Measurements from ENCODE around the gene MRGPRX4.

MRGPRX4 gene

DNA sequence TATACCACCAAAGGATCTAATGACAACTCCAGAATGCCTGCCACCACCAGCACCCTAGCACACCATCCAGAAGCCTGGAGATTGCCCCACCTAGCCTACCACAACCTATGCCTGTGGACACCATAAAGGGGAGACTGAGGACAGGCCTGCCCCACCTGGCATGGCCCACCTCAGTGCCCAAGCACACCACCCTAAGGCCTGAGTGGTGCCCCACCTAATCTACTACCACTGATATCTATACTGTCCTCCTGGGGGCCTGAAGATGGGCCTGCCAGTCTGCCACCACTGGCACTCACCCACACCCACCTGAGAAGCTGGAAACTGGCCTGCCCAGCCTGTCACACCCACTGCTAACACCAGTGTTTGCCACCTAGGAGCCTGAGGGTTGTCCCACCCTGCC lies 32.1 kb downstream of the MRGPRX4 start:
- Histone ChIP-seq H3K4me3 (ENCODE audit: low read length) (no peak overlapping the region), H3K36me3 (ENCODE audit: control insufficient read depth, insufficient read depth, low read length) (no peaks in the 10 kb centered on the region), H3K27ac (ENCODE audit: low read length) (no peak overlapping the region), H3K9me3 (ENCODE audit: control insufficient read depth, insufficient read depth, low read length) (no peaks in the 10 kb centered on the region), H3K4me1 (ENCODE audit: control insufficient read depth, insufficient read depth, low read length) (no peaks in the 10 kb centered on the region), H3K27me3 (ENCODE audit: control insufficient read depth, insufficient read depth, low read length) (no peaks in the 10 kb centered on the region)
- DNase-seq (ENCODE audit: low read depth, low spot score), result no peak

DNA sequence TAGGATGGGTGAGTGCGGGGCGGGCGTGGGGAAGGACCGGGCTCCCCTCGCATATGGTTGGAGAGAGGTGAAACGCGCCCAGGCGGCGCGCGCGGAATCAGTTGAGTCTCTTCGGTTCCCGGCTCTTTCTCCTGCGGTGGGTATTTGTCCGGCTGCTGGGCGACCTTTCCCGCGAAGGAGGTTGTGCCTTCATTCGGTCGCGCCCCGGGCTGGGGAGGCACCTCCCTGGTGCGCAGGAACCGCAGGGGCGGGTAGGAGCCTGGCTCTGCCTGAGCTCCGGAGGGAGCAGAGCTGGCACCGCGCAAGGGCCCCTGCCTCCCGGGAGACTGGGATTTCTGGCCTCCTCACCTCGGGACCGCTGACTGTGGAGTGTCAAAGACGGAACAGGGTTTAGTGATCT lies 36.4 kb downstream of the MRGPRX4 start:
- WGBS (ENCODE audit: insufficient coverage, insufficient read length), result no CpG with 5 or more reads among the region's 33 CpGs
- no peaks in the 10 kb centered on the region for H3K9me3 ChIP-seq (ENCODE audit: control insufficient read depth, insufficient read depth, low read length)
- no peaks in the 10 kb centered on the region for H3K27me3 ChIP-seq (ENCODE audit: control insufficient read depth, insufficient read depth, low read length)
- no peak overlapping the region for H3K4me3 ChIP-seq (ENCODE audit: low read length)
- no peaks in the 10 kb centered on the region for H3K36me3 ChIP-seq (ENCODE audit: control insufficient read depth, insufficient read depth, low read length)
- H3K4me1 ChIP-seq (ENCODE audit: control insufficient read depth, insufficient read depth, low read length), result no peaks in the 10 kb centered on the region
- H3K27ac ChIP-seq (ENCODE audit: low read length), result no peak overlapping the region
- no peak for DNase-seq (ENCODE audit: low read depth, low spot score)

DNA sequence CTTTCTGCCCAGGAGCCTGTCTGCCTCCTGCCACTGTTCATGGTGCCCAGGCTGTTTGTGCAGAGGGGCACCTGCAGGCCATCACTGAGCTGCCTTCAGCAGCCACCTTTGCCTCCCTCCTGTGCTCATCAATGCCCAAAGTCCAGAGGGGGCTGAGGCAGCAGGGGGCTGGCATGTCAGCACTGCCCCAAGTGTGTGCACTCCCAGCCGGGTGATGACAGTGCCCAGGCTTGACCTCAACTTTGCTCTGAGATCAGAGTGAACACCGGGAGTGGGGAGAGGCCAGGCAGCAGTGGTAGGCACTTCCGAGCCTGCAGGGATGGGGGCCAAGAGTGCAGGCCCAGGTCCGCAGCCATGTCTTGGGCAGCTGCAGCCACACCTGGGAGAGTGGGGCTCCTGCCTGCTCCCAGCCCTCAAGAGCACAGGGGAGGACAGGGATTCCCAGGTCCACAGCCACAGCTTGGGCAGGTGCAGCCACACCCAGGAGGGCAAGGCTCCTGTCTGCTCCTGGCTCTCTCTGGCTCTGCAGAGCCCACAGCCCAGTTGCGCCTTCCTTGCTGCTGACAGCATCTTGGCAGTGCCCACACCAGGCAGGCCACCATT lies 48.7 kb downstream of the MRGPRX4 start:
- no peaks in the 10 kb centered on the region for H3K27me3 ChIP-seq (ENCODE audit: control insufficient read depth, insufficient read depth, low read length)
- no CpG with 5 or more reads among the region's 5 CpGs for WGBS (ENCODE audit: insufficient coverage, insufficient read length)
- H3K36me3 ChIP-seq (ENCODE audit: control insufficient read depth, insufficient read depth, low read length), result no peaks in the 10 kb centered on the region
- H3K9me3 ChIP-seq (ENCODE audit: control insufficient read depth, insufficient read depth, low read length), result no peaks in the 10 kb centered on the region
- no peak for DNase-seq (ENCODE audit: low read depth, low spot score)
- H3K4me3 ChIP-seq (ENCODE audit: low read length), result no peak overlapping the region
- no peaks in the 10 kb centered on the region for H3K4me1 ChIP-seq (ENCODE audit: control insufficient read depth, insufficient read depth, low read length)
- no peak overlapping the region for H3K27ac ChIP-seq (ENCODE audit: low read length)

DNA sequence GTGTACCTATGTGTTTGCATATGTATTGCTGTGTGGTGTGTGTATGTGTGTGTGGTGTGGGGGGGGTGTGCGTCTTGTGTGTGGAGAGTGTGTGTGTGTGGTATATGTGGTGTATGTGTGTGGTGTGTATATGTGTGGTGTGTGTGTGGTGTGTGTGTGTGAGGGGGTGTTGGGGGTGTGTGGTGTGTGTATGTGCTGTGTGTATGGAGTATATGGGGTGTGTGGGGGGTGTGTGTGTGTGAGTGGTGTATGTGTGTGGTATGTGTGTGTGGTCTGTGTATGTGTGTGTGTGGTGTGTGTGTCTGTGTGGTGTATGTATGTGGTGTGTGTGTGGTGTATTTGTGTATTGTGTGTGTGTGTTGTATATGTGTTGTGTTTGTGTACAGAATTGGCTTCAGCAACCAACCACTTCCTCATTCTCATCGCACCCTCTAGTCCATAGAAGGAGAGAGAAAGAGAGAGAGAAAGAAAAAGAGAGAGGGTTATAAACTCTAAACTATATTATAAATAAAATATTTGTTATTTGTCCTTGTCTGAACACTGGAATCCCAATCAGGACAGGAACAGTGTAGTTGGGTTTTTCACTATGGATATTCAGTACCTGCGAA lies 50.3 kb downstream of the MRGPRX4 start:
- WGBS (ENCODE audit: insufficient coverage, insufficient read length), result 100% methylated on average over 1 of the region's 3 CpGs

More for the DNA sequence above, 50.3 kb downstream of the MRGPRX4 start:
- Histone ChIP-seq H3K4me3 (ENCODE audit: low read length) (no peak overlapping the region), H3K36me3 (ENCODE audit: control insufficient read depth, insufficient read depth, low read length) (no peaks in the 10 kb centered on the region), H3K27ac (ENCODE audit: low read length) (no peak overlapping the region), H3K27me3 (ENCODE audit: control insufficient read depth, insufficient read depth, low read length) (no peaks in the 10 kb centered on the region), H3K9me3 (ENCODE audit: control insufficient read depth, insufficient read depth, low read length) (no peaks in the 10 kb centered on the region), H3K4me1 (ENCODE audit: control insufficient read depth, insufficient read depth, low read length) (no peaks in the 10 kb centered on the region)
- DNase-seq (ENCODE audit: low read depth, low spot score), result no peak

All from iPS DF 6.9 (cell line).